HG03066 (cell line): Measurements from ENCODE around the gene CAPN5.
A peak's percentile ranks its signal among the peaks of the same experiment; 100 is the strongest.
"Not testable (repeated sequence)": the region's sequence is repeated elsewhere in the genome, so short reads cannot be mapped to it uniquely, and the experiment has no call there.

Experiments
- ATAC-seq: cut with Tn5 transposase; IDR thresholded peaks from one replicate; pipeline ENCODE4 v1.9.1; 2021; ENCODE audit warnings: low read depth; ENCODE audit not compliant: unreplicated experiment

CAPN5 gene

GRCh38 chr11:77042111-77042726 is 24.6 kb upstream of the CAPN5 start:
- no peak for ATAC-seq

GRCh38 chr11:77044356-77044755 is 22.4 kb upstream of the CAPN5 start:
- ATAC-seq, result no peak

- no peak for ATAC-seq
Measured at GRCh38 chr11:77044886-77045285, 21.9 kb upstream of the CAPN5 start.

- ATAC-seq, result no peak
Measured at GRCh38 chr11:77046060-77046501, 20.7 kb upstream of the CAPN5 start.

GRCh38 chr11:77047007-77047927 is 19.5 kb upstream of the CAPN5 start:
- ATAC-seq, result peak; percentile 84

GRCh38 chr11:77047928-77048446 is 18.8 kb upstream of the CAPN5 start:
- ATAC-seq, result not testable (repeated sequence)

GRCh38 chr11:77049026-77049425 is 17.7 kb upstream of the CAPN5 start:
- no peak for ATAC-seq

GRCh38 chr11:77051511-77051910 is 15.3 kb upstream of the CAPN5 start:
- ATAC-seq, result no peak

- ATAC-seq, result no peak
Measured at GRCh38 chr11:77052518-77052917, 14.3 kb upstream of the CAPN5 start.

- no peak for ATAC-seq
Measured at GRCh38 chr11:77053217-77054015, 13.4 kb upstream of the CAPN5 start.

GRCh38 chr11:77054084-77054483 is 12.7 kb upstream of the CAPN5 start:
- no peak for ATAC-seq

- ATAC-seq, result no peak
Measured at GRCh38 chr11:77055101-77055561, 11.6 kb upstream of the CAPN5 start.

GRCh38 chr11:77055913-77056312 is 10.9 kb upstream of the CAPN5 start:
- ATAC-seq, result no peak

GRCh38 chr11:77056814-77057402 is 9.9 kb upstream of the CAPN5 start:
- no peak for ATAC-seq

GRCh38 chr11:77057938-77058474 is 8.8 kb upstream of the CAPN5 start:
- no peak for ATAC-seq

- ATAC-seq, result no peak
Measured at GRCh38 chr11:77058900-77059299, 7.9 kb upstream of the CAPN5 start.

GRCh38 chr11:77059806-77060205 is 7.0 kb upstream of the CAPN5 start:
- ATAC-seq, result no peak

- no peak for ATAC-seq
Measured at GRCh38 chr11:77060234-77060633, 6.5 kb upstream of the CAPN5 start.

- not testable (repeated sequence) for ATAC-seq
Measured at GRCh38 chr11:77061258-77061657, 5.5 kb upstream of the CAPN5 start.

- no peak for ATAC-seq
Measured at GRCh38 chr11:77062924-77063323, 3.8 kb upstream of the CAPN5 start.
